GM20431 (cell line): ENCODE results near the gene CFLAR.
"Not testable (repeated sequence)": the region's sequence is repeated elsewhere in the genome, so short reads cannot be mapped to it uniquely, and the experiment has no call there.

Source experiments
- in situ Hi-C: fragments of 300-500 bp; cut with MseI, MboI; formaldehyde crosslinking; loops from one replicate; pipeline ENCODE4 v1.15.0; 2020; ENCODE audit warnings: low sequenced_read_pairs; ENCODE audit not compliant: unreplicated experiment

Gene CFLAR

GRCh38 chr2:201118121-201118960, 2.4 kb downstream of the CFLAR start:
- in situ Hi-C loops: no loop called here

DNA sequence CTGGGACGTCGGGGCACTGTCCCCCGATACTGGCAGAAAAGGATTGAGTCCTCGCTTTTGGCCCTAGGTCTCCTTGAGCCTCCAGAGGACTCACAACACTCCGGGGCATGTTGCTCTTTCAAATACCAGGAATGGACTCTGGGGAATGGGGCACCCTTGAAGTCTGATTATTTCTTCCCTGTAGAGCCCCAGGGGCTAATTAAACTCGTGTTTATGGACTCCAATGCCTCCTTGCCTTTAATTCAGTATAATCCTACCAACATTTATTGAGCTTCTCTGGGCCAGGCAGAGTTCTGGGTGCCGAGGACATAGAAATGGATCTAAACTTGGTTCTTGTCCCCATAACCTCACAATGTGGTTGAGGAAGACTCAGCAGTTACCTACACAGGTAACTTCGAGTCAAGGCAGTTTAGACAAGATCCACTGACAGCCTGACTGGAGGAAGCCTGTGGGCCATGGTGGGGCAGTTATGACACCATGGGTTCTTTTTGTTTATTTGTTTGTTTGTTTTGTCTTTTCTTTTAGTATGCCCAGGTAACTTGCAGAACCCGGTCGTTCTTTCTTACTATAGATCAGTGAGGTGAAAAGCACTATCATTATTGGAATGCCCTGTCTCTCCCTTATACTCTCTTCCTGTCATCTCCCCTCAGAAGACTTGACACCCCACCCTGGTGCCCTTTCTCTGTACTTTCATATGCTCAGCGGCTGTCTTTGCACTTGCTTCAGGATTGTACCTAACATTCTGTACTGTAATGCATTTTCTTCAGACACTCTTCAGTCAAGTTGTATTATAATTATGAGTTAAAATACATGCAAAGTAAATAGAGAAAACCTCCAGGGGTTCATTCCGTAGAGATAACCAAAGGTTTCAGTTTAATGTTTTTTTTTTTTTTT, 3.2 kb downstream of the CFLAR start:
- in situ Hi-C loops: no loop called here

- in situ Hi-C loops: no loop called here
Observed at GRCh38 chr2:201122276-201122675, 6.3 kb downstream of the CFLAR start.

GRCh38 chr2:201126308-201127151, 10.6 kb downstream of the CFLAR start:
- in situ Hi-C loops: no loop called here

DNA sequence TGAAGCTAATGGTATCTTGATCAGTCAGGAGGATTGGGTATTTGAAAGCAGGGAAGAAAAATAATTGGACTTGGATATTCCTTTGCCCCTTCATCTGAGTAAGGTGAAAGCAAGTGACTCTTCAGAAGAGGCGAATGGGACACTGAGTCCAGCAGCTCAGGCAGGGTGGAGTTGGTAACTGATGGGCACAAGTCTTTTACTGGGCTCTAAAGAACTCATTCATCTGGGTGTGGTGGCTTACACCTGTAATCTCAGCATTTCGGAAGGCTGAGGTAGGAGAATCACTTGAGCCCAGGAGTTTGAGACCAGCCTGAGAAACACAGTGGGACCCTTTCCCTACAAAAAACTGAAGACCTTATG, 11.2 kb downstream of the CFLAR start:
- in situ Hi-C loops: no loop called here

DNA sequence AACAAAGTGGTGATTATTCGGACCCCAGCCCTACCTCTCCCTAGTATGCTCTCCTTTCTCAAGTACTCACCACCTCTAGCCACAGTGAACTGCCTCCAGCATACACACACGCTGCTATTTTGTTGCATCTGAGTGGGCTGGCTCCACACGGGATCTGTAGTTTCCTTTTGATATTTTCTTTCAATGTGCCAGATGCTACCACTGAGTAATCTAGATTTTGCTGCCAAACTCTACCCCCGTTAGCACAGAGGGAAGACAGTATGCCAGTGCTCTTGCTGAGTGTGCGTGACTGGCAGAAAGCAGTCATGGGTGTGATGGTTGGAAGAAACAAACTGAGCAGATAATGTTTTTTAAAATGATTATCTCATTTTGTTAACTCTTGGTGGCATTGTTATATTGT, 11.6 kb downstream of the CFLAR start:
- in situ Hi-C loops: no loop called here

- in situ Hi-C loops: no loop called here
Observed at GRCh38 chr2:201128033-201128432, 12.1 kb downstream of the CFLAR start.

DNA sequence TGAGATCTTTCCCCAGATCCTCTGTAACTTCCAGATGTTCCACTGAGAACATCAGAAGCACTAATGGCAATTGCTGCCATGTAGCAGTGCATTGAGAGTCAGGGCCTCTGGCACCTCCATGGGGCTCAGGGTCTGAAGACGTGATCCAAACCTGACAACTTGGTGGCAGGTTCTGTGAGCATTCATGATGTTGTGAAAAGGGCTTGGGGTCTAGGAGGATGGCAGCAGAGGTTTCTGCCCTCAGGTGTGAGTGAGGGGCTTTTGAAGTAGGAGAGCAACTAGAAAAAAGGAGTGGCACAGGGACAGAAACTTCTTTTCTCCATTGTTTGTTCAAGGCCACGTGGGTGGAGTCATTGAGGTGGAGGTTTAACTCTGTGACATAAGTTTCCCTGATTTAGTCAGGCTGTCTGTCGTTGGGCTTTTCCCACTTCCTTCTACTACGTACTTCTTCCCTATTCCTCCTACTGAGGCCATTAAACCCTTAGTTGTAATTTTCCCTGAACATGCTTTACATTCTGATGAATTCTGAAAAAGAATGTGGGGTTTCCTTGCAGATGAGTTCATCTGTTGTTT, 13.1 kb downstream of the CFLAR start:
- in situ Hi-C loops: no loop called here

GRCh38 chr2:201130524-201131186, 14.7 kb downstream of the CFLAR start:
- in situ Hi-C loops: no loop called here

DNA sequence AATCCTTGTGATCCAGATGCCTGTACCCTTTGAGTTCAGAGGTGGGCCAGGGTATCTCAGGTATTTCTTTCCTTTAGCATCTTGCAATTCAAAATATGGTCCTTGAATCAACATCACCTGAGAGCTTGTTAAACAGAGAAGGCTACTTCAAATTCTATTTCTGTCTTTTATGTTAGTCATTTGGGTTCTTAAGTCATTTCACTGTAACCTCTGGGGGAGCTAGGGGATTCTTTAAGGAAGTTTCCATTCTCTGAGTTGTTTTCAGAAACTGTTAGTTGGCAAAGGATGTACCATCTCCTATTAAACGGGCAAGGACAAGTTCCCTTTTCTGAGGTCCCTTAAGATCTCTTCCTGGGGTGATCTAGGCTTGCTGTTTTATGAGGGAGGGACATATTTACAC, 16.6 kb downstream of the CFLAR start:
- in situ Hi-C loops: no loop called here

GRCh38 chr2:201135386-201135785, 19.4 kb downstream of the CFLAR start:
- in situ Hi-C loops: no loop called here

GRCh38 chr2:201136889-201137321, 20.9 kb downstream of the CFLAR start:
- in situ Hi-C loops: no loop called here

- in situ Hi-C loops: no loop called here
Observed at GRCh38 chr2:201137505-201138400, 21.8 kb downstream of the CFLAR start.

- in situ Hi-C loops: no loop called here
Observed at GRCh38 chr2:201138401-201138970, 22.5 kb downstream of the CFLAR start.

GRCh38 chr2:201138986-201139781, 23.2 kb downstream of the CFLAR start:
- in situ Hi-C loops: not testable (repeated sequence)

GRCh38 chr2:201139836-201140604, 24.1 kb downstream of the CFLAR start:
- in situ Hi-C loops: no loop called here
